ENCODE measurements around the gene CASP5.

GRCh38 chr11:104970756-104971155 is 52.2 kb downstream of the CASP5 start:
- TF ChIP-seq YY1 (IDR thresholded peaks at IDR 0.05; ENCODE audit: insufficient read depth, insufficient read length) (no peak), ZNF274 (IDR thresholded peaks at IDR 0.05; ENCODE audit: low read depth, low read length) (no peak)

Data from NT2/D1 (cell line).